Measurements from ENCODE around the gene KRT26. TPM values are rescaled to one million over a fixed set of nuclear protein-coding genes. Genes with fewer than 3 reads are reported as not detected.
A peak's percentile ranks its signal among the peaks of the same experiment; 100 is the strongest.

The KRT26 gene
- total and polyA plus RNA-seq, 2 of the 13 experiments (the other 11 are each of a cell fraction or from before 2014, with no cell fraction given): not detected

DNA sequence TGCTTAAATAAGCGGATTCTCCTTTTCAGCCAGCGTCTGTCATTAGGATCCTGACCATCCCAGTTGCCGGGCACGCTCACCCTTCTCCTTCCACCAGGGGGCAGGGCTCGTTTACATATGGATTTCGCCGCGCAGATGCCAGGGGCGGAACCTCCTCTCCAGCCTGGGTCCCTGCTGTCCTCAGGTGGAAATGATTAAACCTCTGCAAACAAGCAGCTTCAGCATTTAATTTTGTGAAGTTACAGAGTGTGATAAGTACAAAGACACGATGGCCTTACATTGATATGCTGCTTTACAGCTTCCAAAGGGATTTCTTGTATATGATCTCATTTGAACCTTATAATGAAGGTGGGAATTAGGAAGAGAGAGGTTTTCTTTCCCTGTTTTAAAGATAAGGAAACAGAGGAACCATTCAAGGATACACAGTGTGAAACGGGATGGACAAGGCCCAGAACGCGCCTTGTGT is 31.6 kb upstream of the KRT26 start:
- no peaks in the 10 kb centered on the region for H3K36me3 ChIP-seq (replicated peaks in 1 of 2; ENCODE audit: control insufficient read depth in 1 of 2, insufficient read depth in 2 of 2, low read length in 2 of 2)
- peak overlapping the region; percentile 19; the same call in 1 of the 2 replicates for H3K4me2 ChIP-seq (ENCODE audit: low read depth, low read length)
- BruUV-seq (replicated peaks): no TSS peak
- no peaks in the 10 kb centered on the region for H3K79me2 ChIP-seq (ENCODE audit: insufficient read depth, low read length)
- CTCF ChIA-PET (ENCODE audit: low intra/inter-chr PET ratio, low total read pairs): interaction anchor here (1.1 to 2.5 kb wide), 7 partner anchors 105 to 863 kb away, joined by 3 to 37 read pairs (median 10); no protein-coding TSS in a partner anchor
- intact Hi-C loops (cut with micrococcal nuclease; ENCODE audit: unreplicated experiment): loop anchor here (1.0 to 5.0 kb wide), 5 partner anchors 54 to 864 kb away; no protein-coding TSS in a partner anchor
- DNase-seq (ENCODE audit: low spot score) (peak; percentile 77), FAIRE-seq (peak; percentile 92), ATAC-seq (peak; percentile 99)
- peaks cover 6% of the 10 kb centered on the region for H3K4me1 ChIP-seq (ENCODE audit: insufficient read depth, low read length)
- H4K20me1 ChIP-seq (ENCODE audit: insufficient read depth, low read length): no peaks in the 10 kb centered on the region
- 5% methylated on average over 13 of the region's 13 CpGs for WGBS (ENCODE audit: low lambda C conversion rate)
- in situ Hi-C loops (cut with HindIII; ENCODE audit: extremely low pct_ligation_motif_present, low pct_unique_long_range_greater_than_20kb): loop anchor here (5.0 kb wide), 1 partner anchor 859 kb away; no protein-coding TSS in a partner anchor
- H3K9ac ChIP-seq (ENCODE audit: insufficient read depth, low read depth, low read length): no peak overlapping the region
- no peak overlapping the region for H2AFZ ChIP-seq (ENCODE audit: low read length)
- H3K27me3 ChIP-seq (ENCODE audit: control insufficient read depth in 1 of 2, insufficient read depth in 2 of 2, low read length in 2 of 2): peaks cover 0 to 11% of the 10 kb centered on the region in 2 experiments; a peak in 3 of 5 replicates
- POLR2A ChIA-PET: no interaction called here
- no peak overlapping the region for H3K27ac ChIP-seq (ENCODE audit: extremely low read length, insufficient read depth, low read length)
- no peak overlapping the region for H3K4me3 ChIP-seq (replicated peaks in 1 of 3; ENCODE audit: insufficient read depth in 1 of 3, low read depth in 2 of 3, low read length in 3 of 3)
- H3K9me3 ChIP-seq (ENCODE audit: low read length): no peaks in the 10 kb centered on the region
- no peak for TF ChIP-seq SKI (IDR thresholded peaks at IDR 0.05; ENCODE audit: partially characterized antibody)
- TF ChIP-seq PHF5A (CRISPR knock-in tag; IDR thresholded peaks at IDR 0.05; ENCODE audit: low read depth, unreplicated experiment): peak; percentile 33
- TF ChIP-seq KAT7 (CRISPR knock-in tag; IDR thresholded peaks at IDR 0.05; ENCODE audit: borderline replicate concordance): no peak
- TF ChIP-seq ZNF34 (CRISPR knock-in tag; IDR thresholded peaks at IDR 0.05; ENCODE audit: borderline replicate concordance): no peak
- TF ChIP-seq, protein P1, sequence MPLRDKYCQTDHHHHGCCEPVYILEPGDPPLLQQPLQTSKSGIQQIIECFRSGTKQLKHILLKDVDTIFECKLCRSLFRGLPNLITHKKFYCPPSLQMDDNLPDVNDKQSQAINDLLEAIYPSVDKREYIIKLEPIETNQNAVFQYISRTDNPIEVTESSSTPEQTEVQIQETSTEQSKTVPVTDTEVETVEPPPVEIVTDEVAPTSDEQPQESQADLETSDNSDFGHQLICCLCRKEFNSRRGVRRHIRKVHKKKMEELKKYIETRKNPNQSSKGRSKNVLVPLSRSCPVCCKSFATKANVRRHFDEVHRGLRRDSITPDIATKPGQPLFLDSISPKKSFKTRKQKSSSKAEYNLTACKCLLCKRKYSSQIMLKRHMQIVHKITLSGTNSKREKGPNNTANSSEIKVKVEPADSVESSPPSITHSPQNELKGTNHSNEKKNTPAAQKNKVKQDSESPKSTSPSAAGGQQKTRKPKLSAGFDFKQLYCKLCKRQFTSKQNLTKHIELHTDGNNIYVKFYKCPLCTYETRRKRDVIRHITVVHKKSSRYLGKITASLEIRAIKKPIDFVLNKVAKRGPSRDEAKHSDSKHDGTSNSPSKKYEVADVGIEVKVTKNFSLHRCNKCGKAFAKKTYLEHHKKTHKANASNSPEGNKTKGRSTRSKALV (CRISPR knock-in tag; IDR thresholded peaks at IDR 0.05): no peak
- TF ChIP-seq ELF3 (CRISPR knock-in tag; IDR thresholded peaks at IDR 0.05): 0 out of 2 replicates have a peak, but pooled peaks have one; percentile 61
- TF ChIP-seq ZMAT3 (CRISPR knock-in tag; conservative IDR thresholded peaks at IDR 0.05): 0 out of 2 replicates have a peak, but pooled peaks have one; percentile 48
- TF ChIP-seq BRCA1 (CRISPR knock-in tag; IDR thresholded peaks at IDR 0.05): no peak
- 0 out of 2 replicates have a peak, but pooled peaks have one; percentile 46 for TF ChIP-seq SMAD3 (CRISPR knock-in tag; IDR thresholded peaks at IDR 0.05)
- TF ChIP-seq, protein P2, sequence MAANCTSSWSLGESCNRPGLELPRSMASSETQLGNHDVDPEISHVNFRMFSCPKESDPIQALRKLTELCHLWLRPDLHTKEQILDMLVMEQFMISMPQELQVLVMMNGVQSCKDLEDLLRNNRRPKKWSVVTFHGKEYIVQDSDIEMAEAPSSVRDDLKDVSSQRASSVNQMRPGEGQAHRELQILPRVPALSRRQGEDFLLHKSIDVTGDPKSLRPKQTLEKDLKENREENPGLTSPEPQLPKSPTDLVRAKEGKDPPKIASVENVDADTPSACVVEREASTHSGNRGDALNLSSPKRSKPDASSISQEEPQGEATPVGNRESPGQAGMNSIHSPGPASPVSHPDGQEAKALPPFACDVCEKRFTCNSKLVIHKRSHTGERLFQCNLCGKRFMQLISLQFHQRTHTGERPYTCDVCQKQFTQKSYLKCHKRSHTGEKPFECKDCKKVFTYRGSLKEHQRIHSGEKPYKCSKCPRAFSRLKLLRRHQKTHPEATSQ (CRISPR knock-in tag; IDR thresholded peaks at IDR 0.05; ENCODE audit: borderline replicate concordance): no peak
- TF ChIP-seq SOX5 (CRISPR knock-in tag; IDR thresholded peaks at IDR 0.05; ENCODE audit: borderline replicate concordance): peak; percentile 46; the same call in 1 of the 2 replicates
- peak; percentile 32; the same call in 1 of the 2 replicates for TF ChIP-seq GABPB1 (CRISPR knock-in tag; IDR thresholded peaks at IDR 0.05)
- no peak for TF ChIP-seq ESRRA (CRISPR knock-in tag; IDR thresholded peaks at IDR 0.05; ENCODE audit: low read depth)
- TF ChIP-seq REPIN1 (CRISPR knock-in tag; IDR thresholded peaks at IDR 0.05; ENCODE audit: borderline replicate concordance, low read depth): no peak
- peak; percentile 40; the same call in 1 of the 2 replicates for TF ChIP-seq THAP11 (CRISPR knock-in tag; IDR thresholded peaks at IDR 0.05)
- TF ChIP-seq, protein P3, sequence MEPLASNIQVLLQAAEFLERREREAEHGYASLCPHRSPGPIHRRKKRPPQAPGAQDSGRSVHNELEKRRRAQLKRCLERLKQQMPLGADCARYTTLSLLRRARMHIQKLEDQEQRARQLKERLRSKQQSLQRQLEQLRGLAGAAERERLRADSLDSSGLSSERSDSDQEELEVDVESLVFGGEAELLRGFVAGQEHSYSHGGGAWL (CRISPR knock-in tag; IDR thresholded peaks at IDR 0.05): no peak
- TF ChIP-seq SSRP1 (CRISPR knock-in tag; IDR thresholded peaks at IDR 0.05): 0 out of 2 replicates have a peak, but pooled peaks have one; percentile 70
- TF ChIP-seq RCOR2 (CRISPR knock-in tag; IDR thresholded peaks at IDR 0.05): no peak
- TF ChIP-seq ZNF543 (CRISPR knock-in tag; IDR thresholded peaks at IDR 0.05): no peak
- no peak for TF ChIP-seq KDM6A (CRISPR knock-in tag; IDR thresholded peaks at IDR 0.05; ENCODE audit: low read depth)
- TF ChIP-seq ARID2 (CRISPR knock-in tag; IDR thresholded peaks at IDR 0.05; ENCODE audit: borderline replicate concordance): no peak
- no peak for TF ChIP-seq ZNF382 (CRISPR knock-in tag; IDR thresholded peaks at IDR 0.05; ENCODE audit: borderline replicate concordance)
- no peak for TF ChIP-seq RFXANK (CRISPR knock-in tag; IDR thresholded peaks at IDR 0.05)
- TF ChIP-seq STAG1 (CRISPR knock-in tag; IDR thresholded peaks at IDR 0.05): peak; percentile 98
- TF ChIP-seq XRCC5 (optimal IDR thresholded peaks at IDR 0.05; ENCODE audit: low read length): peak; percentile 98
